NCI-H526 (cell line): ENCODE measurements around the gene RNF157.

Source experiments
- DNase-seq, 2 experiments: peaks; one replicate each; lab custom pipeline; 2025; lab: John Stamatoyannopoulos, UW

RNF157 gene

DNA sequence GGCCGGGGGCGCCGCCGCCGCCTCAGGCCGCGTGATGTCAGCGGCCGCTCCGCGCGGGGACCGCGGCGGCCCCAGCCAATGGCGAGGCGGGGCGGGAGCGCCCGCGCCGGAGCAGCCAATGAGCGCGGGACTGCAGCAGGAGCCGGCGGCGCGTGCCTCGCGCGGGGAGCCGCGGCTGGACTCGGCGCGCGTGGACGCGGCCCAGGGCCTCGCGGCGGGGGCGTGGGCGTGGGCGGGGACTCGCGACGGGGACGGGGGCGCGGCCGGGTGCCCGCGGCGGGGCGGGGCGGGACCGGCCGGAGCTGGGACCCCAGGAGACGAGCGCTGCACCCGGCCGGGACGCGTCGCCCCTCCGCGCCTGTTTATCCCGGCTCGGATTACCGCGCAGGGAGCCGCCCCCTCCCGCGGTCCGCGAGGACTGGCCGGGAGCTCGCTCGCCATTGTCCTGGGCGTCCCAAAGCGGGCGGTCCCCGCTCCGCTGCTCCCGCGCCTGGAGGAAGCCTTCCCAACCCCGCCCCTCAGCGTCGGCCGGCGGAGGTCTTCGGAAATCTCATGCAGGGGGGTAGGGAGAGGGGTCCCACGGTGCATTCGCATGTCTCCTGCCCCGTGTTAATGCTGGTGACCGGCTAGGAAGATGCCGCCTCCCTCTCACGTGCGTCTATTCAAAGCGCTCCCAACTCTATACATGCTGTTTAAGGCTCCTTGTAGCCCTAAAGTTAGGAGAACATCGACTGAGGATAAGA lies at the start of gene RNF157:
RNF157 (minus strand) TSS at position 33 of the 743 bp plus-strand sequence. CDS start 253 bp downstream, outside the sequence.
- DNase-seq: peak in 1 of 2 experiments; percentile 58

DNA sequence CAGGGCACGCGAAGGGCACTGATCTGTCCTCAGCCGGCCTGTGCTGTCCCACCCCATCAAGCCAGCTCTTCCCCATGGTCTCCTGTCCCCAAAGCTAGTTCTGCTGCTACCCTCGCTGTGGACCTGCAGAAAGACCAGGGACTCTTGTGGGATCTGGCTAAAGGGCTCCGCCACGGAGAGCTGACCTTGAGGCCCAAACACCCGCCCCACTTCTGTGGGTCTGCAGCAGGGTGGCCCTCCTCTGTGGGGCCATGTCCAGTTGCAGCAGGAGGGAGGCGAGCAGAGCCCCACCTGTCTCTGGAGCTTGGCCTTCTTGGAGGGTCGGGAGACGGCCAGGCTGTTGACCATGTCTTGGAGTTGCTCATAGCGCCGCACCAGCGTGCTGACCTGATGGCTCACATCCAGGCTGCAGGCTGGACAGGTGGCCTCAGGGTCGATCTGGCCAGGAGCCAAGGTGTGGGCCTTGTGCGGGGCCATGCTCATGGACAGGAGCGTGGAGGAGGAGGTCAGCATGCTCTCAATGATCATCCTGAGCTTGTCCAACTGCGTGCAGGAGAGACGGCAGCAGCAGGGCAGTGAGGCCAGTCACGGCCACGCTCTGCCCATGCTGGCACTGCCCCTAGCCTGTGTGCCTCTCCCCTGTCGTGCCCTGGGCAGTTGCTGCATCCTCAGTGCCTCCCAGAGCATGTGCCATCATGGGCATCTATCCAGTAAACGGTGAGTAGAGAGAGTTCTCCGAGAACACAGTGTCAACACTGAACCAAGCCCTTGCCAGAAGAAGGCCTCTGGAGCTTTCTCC lies 41.5 kb upstream of the RNF157 start:
- no peak for DNase-seq

DNA sequence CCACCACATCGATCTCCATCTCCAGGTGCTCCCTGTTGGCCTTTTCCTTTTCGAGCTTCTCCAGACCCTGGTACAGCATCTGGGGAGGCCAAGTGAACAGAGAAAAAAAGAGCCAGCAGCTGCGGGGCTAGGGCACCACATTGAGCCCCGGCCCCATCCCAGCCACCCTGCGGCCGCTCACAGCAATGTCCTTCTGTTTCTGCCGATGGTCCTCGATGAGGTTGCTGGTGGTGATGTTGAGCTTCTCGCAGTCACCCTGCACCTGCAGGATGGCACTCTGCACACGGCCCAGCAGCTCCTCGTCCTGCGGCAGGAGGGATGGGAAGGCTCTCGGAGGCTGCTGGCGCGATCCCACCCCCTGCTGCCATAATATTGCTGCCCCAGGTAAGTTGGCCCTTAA lies 40.4 kb upstream of the RNF157 start:
- DNase-seq: no peak

DNA sequence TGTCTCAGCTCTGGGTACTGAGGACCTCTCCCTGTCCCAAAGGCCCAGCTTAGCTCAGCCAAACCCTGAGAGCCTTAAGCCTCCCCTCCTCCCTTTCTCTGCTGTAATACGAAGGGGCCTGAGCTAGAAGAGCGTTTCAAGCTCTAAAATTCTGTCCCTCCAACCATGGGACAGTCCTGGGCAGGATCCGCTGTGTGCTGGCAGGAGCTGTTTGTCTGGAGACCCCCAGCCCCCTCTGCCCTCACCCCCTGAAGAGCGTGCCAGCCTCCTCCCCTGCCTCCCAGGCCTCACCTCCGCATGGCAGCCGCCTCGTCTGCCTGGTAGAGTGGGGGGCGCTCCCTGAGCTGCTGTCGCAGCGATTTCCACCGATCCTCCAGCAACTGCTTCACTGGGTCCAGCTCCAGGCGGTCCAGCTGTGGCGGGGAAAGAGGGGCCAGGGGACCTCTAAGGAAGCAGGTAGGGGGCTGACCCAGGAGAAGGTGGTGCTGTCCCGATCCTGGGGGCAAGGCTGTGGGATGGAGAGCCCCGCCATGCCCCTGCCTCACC lies 39.5 kb upstream of the RNF157 start:
- DNase-seq: no peak

DNA sequence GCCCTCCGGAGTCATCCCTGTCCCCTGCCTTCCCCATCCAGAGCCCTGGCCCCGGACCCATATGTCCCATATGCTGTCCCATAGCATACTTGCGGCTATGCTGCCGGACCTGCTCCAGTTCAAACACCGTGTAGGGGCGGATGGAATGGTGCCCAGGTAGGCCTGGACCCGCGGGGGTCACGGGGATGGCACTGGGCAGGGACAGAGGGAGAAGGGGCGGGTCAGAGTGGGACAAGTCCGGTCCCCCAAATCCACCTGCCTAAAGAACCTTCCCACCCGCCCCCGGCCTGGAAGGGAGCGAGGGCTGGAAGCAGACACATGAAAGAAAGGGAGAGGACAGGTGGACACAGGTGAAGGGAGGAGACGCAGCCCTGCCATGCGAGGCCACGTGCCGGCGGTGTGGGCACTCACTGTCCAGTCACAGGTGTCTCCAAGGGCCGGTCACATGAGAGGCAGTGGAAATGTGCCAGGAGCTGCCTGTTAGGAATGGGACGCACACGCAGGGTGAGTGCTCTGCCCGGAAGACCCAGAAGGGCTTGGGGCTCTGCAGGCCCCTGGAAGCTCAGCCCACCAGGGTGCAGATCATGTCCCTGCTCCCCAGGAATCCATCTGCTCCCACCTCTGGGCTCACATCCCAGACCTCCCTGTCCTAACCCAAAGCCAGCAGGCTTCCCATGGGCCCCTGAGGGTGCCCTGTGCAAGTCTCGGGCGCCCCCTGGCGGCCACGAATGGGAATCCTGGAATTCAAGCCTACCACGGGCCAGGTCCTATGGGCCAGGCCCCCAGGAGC lies 38.9 kb upstream of the RNF157 start:
- DNase-seq: peak; percentile 53 to 90

DNA sequence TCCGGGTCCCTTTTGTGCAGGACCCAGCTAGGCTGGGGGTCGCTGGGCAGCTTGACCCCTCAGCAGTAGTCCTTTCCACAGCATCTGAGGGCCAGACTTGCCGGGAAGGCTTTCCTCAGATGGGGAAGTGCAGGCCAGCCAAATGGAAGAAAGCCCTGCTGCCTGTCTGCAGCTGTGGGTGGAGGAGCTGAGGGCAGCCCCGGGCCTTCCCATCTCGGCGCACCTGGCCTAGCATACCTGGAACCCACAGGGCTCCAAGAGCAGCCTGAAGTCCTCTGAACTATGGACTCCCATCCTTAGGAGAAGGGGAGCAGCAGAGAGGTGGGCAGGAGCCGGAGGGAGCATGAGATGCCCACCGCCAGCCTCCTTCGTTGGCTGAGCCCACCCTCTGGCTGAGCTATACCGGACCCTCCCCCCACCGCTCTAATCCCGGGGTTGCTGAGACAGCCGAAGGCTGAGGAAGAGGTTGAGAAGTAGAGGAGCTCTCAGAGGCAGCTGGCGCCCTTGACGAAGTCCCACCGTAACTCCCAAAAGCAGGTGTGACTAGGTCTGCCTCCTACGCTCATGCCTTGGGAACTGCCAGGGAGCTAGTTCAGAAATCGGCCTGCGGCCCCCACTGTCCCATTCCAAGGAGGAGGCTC lies 38.1 kb upstream of the RNF157 start:
- peak in 1 of 2 experiments; percentile 24 for DNase-seq

DNA sequence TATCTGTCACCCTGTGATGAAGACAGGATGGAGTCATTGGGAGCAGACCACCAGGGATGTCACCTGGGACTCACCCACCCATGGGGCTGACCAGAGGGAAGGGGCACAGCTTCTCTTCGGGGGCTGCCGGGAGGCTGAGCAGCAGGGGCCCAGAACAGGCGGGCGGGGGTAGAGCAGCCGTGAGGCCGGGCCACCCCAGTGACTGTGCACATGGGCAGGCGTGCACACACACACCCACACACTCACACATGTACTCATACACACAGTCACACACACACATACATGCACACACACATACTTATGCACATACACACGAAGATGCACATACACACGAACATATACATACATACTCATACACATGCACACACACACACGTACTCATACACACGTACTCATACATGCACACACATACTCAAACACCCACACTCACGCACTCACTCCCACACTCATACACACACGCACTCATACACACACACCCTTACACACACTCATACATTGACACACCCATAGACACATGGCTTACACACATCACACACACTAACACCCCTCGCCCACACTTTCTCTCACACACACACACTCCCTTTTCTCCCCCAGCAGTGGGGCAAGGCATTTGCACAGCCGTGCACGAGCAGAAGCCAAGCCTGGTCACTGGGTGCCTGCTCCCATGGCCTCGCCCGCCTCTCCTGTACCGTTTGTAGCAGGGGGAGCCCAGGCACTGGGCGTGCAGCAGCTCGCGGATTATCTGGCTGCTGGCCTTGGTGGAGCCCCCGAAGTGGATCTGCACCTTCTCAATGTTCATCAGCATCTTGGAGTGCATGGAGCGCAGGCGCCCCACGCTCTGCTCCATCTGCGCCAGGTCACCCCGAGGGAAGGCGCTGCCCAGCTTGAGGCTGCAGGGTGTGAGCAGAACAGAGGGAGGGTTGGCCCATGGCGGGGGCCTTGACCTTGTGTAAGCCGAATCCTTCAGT lies 37.3 kb upstream of the RNF157 start:
- DNase-seq: no peak

DNA sequence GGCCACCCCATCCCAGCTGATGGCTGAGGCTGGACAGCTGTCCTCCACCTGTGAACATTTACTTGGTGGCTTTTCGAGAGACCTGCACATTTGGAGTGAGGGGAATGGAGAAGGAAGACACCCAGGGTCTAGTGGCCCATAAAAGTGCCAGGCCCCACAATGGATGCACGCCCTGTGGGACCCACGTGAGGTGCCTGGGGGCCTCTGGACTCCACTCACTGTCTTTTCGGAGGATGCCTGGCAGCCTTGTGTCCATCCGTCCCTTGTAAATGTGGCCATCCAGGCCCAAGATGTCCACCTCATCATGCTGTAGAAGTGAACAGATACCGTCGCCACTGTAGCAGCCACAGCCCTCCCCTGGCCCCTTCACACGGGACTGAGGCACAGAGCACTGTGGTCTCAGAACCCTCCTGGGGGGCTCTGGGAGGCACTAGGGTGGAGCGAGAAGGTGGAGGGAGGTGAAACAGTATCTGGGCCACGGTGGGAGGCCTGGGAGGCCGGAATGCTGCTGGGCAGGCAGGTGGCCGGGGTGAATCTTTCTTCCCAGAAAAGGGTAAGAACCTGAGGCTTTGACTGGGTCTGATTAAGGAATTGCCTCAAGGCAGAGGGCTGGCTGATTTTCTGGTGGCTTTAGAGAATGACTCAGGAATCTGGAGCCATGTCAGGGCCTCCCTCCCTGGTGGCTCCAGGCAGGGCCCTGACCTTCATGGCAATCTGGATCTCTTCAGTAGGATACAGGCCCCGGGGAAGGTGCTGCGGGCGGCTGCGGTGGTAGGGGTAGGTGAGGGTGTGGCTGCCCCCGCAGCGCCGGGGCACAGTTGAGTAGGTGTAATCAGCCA lies 36.4 kb upstream of the RNF157 start:
- DNase-seq: no peak

DNA sequence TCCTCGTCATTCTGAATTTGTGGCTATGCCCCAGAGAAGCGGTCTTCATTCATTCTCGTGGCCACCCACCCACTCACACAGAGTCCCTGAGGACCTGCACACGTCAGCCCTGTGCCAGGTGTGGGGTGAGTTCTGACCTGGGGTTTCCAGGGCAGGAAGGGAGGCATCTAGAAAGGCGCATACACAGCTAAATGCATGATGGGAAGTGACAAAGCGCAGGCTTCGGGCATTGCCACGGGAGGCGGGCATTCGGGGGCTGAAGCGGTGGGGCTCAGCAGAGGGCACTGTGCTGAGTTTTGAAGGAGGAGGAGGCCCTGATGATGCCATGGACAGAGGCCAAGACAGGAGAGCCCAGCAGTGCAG lies 35.8 kb upstream of the RNF157 start:
- DNase-seq: no peak

DNA sequence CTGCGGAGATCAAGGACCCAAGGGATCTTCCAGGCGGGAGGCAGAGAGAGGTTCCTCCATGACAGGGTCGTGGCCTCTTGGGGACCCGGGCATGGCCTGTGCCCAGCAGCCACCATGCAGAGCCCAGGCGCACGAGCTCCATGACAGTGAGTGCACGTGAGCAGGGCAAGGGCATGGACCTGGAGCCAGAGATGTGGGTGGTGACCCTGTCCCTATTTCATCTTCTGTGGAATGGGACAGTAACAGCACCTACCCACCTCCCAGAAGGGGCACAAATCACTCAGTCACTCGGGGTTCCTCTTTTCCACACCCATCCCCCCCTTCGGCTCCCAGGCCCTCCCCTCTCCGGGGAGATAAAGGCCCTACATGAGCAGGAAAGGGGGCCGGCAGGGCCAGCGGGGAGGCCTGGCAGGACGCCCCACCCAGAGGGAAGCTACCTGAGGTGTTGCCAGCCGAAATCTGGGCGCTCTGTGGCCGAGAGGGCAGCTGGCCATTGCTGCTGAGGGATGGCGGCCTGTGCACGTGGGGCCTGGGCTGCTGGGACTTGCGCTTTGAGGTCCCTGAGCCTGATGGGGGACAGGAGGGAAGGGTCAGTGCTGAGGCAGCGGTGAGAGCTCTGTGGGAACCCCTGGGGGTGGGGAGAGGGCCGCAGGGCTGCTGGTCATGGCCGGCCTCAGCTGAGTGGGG lies 35.2 kb upstream of the RNF157 start:
- no peak for DNase-seq

DNA sequence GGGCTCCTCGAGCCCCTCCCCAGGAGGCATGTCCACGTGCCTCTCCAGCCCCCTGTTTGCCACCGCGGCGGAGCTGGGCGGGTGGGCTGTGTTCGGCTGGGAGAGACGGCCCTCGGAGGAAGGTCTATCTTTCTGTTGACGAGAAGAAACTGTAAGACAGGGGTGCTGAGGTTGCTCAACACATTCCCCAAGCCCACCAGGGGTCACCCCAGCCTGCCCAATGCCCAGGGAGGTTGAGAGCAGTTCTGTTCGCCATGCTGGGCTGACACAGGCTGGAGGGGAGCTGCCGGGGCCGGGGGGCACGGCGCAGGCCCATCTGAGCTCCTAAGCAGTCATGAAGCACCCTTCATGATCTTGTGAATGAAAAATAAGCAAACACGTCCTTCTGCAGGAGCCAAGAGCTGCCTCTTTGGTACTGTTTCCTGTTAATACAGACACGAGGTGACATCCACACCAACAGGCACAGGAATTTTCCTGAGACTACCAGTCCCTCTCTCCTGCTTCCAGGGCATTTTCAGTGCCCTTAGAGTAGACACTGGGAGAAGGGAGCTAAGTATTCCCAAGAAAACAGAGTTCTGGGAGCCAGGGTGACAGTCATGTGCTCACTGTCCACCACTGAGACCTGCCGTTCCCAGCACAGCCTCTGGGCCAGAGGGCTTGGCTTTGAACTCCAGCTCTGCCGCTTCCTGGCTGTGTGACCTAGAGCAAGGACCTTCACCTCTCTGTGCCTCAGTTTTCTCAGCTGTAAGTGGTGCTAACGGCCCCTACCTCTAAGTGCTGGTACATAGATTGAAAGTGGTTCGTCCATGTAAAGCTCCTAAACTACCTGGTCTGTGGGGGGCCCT lies 34.0 kb upstream of the RNF157 start:
- no peak for DNase-seq

DNA sequence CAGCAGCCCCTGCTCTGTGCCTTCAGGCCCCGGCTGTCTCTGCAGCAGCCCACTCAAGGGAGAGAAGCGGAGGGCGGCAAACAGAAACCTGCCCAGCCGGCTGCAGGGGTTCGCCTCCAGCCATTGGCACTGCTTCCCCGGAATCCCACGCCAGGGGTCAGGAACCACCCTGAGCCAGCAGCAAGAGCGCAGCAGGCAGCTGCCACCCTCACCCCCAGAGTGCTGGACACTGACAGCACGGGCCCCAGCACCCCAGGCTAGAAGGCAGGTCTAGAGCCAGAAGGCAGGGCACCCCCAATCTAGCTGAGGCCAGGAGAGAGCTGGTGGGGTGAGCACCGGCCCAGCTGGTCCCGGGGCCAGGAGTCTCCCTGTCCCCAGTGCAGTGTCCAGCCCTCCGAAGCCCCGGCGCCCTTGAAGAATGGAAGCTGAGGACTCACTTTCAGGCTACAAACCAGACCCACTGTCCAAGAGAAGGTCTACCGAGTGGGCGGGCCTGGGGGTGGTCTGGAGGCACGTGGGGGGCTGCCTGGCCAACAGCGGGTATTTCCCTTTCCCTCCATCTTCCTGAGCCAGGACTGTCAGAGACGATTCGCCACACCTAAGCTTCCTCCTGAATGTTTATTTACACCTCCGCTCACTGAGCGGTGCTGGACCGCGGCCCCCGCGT lies 33.3 kb upstream of the RNF157 start:
- no peak for DNase-seq

DNA sequence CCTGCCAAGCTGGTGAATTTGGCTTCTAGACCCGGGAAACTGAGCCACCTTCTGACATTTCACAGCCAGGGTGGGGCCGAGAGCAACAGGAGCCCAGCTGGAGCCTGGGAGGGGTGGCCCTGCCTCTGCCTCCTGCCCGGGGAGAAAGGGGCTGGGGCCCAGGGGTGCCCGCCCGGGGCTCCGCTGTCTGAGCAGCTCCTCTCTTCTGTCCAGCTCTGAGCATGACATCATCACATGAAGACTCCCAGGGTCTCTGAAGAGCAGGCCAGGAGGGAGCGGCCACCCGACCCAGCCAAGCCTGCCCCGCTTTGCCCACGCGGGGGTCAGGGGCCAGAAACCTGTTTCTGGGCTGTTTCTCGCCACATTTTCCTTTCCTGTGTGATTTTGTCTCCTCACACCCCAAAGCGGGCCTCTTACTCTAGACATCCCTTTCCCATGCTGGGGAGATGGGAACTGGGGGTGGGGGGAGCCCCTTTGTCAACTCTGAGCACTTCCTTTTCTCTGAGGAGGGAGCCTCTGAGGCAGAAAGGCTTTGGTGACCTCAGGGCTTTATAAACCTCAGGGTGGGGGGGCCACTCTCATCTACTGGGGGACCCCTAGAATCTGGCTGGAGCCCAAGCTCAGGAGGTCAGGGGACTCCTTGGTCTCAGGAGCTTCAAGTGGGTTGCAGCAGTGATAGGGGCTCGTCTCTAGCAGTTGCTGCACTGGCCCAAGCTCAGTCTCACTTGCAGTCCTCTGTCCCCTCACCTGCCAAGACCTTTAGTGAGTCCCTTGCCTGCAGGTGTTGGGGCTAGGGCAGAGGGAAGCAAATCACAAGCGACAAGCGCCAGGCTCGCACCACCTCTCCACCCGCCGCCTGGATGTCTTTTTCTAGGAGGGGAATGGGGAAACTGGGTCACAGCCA lies 32.5 kb upstream of the RNF157 start:
- DNase-seq: no peak

DNA sequence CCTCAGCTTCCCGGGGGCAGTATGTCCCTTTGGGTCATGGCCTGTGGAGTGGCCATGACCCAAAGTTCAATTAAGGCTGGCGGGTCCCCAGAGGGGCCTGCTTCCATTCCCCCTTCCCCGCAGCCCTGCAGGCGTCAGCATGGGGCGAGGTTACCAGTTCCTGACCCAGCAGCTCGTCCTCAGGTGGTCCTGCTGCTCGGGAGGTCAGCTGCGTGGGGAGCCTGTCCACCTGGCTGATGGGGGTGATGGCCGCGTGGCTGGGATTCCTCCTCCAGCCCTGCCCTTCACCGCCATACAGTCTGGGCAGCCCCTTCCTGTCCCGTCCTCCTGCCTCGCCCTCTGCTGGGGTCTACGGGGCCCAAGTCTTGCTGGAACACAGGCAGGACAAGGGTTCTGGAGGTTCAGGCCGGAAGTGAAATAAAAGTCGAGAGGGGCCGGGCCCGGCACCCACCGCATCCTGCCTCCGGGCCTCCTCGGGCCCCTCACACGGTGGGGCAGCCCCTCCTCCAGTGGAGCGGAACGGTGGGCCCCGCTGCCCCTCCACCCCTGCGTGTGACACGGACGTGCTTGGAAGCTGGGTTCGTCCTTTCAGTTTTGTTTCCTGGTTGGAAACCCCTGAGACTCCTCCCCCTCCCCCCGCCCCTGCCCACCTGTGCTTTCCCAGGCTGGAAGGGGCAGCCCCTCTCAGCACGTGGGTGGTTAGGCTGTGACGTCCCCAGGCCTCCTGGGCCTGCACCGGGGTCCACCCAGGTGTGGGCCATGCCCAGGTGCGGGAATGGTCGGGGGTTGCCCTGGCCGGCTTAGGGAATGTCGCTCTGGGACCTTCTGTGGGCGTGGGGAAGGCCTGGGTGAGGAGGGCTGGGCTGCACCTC lies 31.6 kb upstream of the RNF157 start:
- DNase-seq: no peak
